Esophagus (tissue), 2 donors: Measurements from ENCODE around the gene GRB10. TPM values are rescaled to one million over a fixed set of nuclear protein-coding genes. Genes with fewer than 3 reads are reported as not detected.

ENCODE experiments used
- H3K27ac ChIP-seq, 2 donors: one replicate each; pipeline ENCODE4 v1.5.1; 2013; ENCODE audit warnings: low read depth in 2 of 2, mild to moderate bottlenecking in 2 of 2, inconsistent platforms in 1 of 2, low read length in 1 of 2, moderate library complexity in 1 of 2
- H3K27me3 ChIP-seq, 2 donors: one replicate each; pipeline ENCODE4 v1.6.1; 2013; ENCODE audit warnings: low read length in 2 of 2, control low read depth in 1 of 2, mild to moderate bottlenecking in 1 of 2; ENCODE audit not compliant: insufficient read depth in 2 of 2, control insufficient read depth in 1 of 2
- H3K36me3 ChIP-seq, 2 donors: one replicate each; pipeline ENCODE4 v1.6.1; 2013; ENCODE audit warnings: low read length in 1 of 2; ENCODE audit not compliant: control insufficient read depth in 2 of 2, insufficient read depth in 2 of 2
- H3K4me1 ChIP-seq, 2 donors: one replicate each; pipeline ENCODE4 v1.6.1; 2013; ENCODE audit warnings: low read length in 1 of 2; ENCODE audit not compliant: control insufficient read depth in 2 of 2, insufficient read depth in 2 of 2
- H3K4me3 ChIP-seq, 2 donors: one replicate each; pipeline ENCODE4 v1.5.1; 2013; ENCODE audit warnings: low read length in 2 of 2, mild to moderate bottlenecking in 2 of 2, low read depth in 1 of 2, moderate library complexity in 1 of 2
- H3K9me3 ChIP-seq, 2 donors: one replicate each; pipeline ENCODE4 v1.6.1; 2013; ENCODE audit warnings: mild to moderate bottlenecking in 2 of 2, low read depth in 1 of 2, low read length in 1 of 2, moderate library complexity in 1 of 2; ENCODE audit not compliant: control insufficient read depth in 2 of 2, insufficient read depth in 1 of 2
- WGBS, 2 donors: extraction: QIAGEN DNeasy Blood & Tissue Kit; methylation state at CpG; one replicate each; pipeline ENCODE4 v1.1.7; 2013; 5-methylcytosine and 5-hydroxymethylcytosine counted together
- polyA plus RNA-seq, 2 donors: library from polyadenylated mRNA; stranded (reverse); fragments of 200-250 nt; gene quantifications; one replicate each; pipeline ENCODE4 v1.2.3, GENCODE V29; 2013
- donor health status: healthy with polysubstance abuse.
- donor health status: Bipolar disorder and iron deficiency.

The GRB10 gene
- polyA plus RNA-seq, 2 donors, result 4.0 to 5.0 TPM

GRCh38 chr7:50612704-50613103, 170.0 kb downstream of the GRB10 start:
- WGBS, 2 donors, result 94 to 96% methylated on average over 5 of the region's 5 CpGs
- Histone ChIP-seq H3K27me3 (no peaks in the 10 kb centered on the region), H3K4me3 (no peak overlapping the region), H3K27ac (no peak overlapping the region), H3K36me3 (peaks cover 0 to 9% of the 10 kb centered on the region in 2 donors), H3K9me3 (no peaks in the 10 kb centered on the region), H3K4me1 (no peaks in the 10 kb centered on the region)

DNA sequence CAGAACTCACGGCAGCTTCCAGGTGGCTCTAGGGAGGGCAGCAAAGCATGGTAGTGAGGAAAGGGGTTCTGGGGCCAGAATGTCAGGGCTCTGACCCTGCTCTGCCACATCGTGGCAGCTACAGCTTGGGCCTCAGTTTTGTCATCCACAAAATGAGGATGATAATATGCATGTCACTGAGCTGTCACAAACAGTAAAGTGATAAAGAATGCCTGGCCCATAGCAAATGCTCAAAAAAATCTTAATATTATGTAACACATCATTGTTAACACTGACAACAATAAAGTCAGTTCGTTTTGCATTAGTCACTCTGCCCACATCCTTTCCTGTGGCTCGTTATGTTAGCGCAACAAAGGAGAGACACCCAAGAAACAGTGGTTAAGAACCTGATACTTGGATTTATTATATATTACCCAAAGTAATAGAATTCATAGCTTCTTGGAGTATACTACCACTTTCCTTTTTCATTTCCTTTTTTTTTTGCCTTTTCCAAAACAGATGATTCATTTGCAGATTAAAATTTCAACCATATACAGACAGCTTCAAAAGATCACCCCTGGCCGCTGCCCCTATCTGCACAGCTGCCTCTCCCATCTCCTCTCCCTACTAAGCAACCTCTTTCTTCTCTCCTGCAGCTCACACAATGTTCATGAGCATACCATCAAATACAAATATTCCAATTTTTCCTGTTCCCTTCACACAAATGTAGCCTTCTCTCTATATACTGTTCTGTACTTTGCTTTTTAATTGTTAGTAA, 172.0 kb downstream of the GRB10 start:
- Histone ChIP-seq H3K9me3 (no peaks in the 10 kb centered on the region), H3K36me3 (peaks cover 0 to 12% of the 10 kb centered on the region in 2 donors), H3K27me3 (no peaks in the 10 kb centered on the region), H3K4me1 (no peaks in the 10 kb centered on the region), H3K4me3 (no peak overlapping the region), H3K27ac (no peak overlapping the region)
- 60 to 62% methylated on average over 6 of the region's 6 CpGs for WGBS, 2 donors

DNA sequence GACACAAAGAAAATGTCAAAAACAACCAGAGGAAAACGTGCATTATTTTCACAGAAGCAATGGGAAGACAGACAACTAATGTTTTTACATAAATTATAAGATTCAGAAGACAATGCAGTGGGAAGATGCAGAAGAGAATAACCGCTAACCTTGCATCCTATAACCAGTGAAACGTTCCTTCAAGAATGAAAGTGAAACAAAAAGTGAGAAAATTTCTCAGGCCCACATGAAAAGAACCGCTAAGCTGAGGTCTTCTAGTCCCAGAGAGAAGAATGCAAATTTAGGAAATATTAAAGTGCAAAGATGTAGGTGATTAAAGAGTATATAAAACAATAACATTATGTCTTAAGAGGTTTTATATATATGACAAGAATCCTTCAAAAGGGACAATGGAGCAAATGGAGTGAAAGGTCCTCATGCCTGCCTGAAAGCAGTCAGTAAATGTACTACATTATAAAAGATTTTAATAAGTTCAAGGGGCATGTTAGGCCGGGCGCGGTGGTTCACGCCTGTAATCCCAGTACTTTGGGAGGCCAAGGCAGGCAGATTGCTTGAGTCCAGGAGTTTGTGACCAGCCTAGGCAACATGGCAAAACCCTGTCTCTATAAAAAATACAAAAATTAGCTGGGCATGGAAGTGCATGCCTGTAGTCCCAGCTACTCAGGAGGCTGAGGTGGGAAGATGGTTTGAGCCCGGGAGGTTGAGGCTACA, 174.3 kb downstream of the GRB10 start:
- H3K27me3 ChIP-seq, result no peaks in the 10 kb centered on the region
- 78 to 83% methylated on average over 9 of the region's 9 CpGs for WGBS, 2 donors
- H3K4me1 ChIP-seq, result no peaks in the 10 kb centered on the region
- no peak overlapping the region for H3K4me3 ChIP-seq
- H3K36me3 ChIP-seq, result peaks cover 0 to 13% of the 10 kb centered on the region in 2 donors
- no peak overlapping the region for H3K27ac ChIP-seq
- H3K9me3 ChIP-seq, result no peaks in the 10 kb centered on the region

- Histone ChIP-seq H3K27me3 (no peaks in the 10 kb centered on the region), H3K36me3 (peaks cover 0 to 13% of the 10 kb centered on the region in 2 donors), H3K4me1 (no peaks in the 10 kb centered on the region), H3K27ac (no peak overlapping the region), H3K9me3 (no peaks in the 10 kb centered on the region), H3K4me3 (no peak overlapping the region)
- WGBS, 2 donors, result 89 to 90% methylated on average over 6 of the region's 6 CpGs
Measured at GRCh38 chr7:50607524-50608125, 175.1 kb downstream of the GRB10 start.

DNA sequence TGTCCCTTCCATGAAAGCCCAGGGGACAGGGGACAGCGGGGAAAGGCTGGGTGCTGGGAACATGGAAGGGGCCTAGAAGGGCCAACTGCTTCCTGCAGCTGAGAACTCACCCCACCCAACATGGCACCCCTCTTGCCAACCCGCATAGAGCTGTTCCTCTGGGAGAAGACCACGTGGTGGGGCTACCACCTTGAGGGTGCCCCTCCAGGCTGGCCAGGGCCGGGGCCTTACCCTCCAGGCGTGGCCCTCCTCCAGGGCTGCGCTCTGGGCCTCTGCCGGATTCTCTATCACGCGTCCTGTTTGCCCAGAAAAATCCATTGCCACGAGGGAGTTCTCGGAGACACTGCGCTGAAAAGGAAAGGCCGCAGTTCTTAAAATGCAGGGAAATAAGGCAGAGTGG, 177.6 kb downstream of the GRB10 start:
- H3K27me3 ChIP-seq, result no peaks in the 10 kb centered on the region
- WGBS, 2 donors, result 93 to 94% methylated on average over 13 of the region's 13 CpGs
- H3K36me3 ChIP-seq, result peaks cover 2 to 11% of the 10 kb centered on the region in 2 donors
- H3K9me3 ChIP-seq, result no peaks in the 10 kb centered on the region
- no peaks in the 10 kb centered on the region for H3K4me1 ChIP-seq
- H3K4me3 ChIP-seq, result no peak overlapping the region
- H3K27ac ChIP-seq, result no peak overlapping the region

- Histone ChIP-seq H3K9me3 (no peaks in the 10 kb centered on the region), H3K27me3 (no peaks in the 10 kb centered on the region), H3K4me1 (no peaks in the 10 kb centered on the region), H3K27ac (no peak overlapping the region), H3K4me3 (no peak overlapping the region), H3K36me3 (peaks cover 2 to 10% of the 10 kb centered on the region in 2 donors)
- 86% methylated on average over 7 of the region's 7 CpGs for WGBS, 2 donors
Measured at GRCh38 chr7:50603287-50603686, 179.4 kb downstream of the GRB10 start.

GRCh38 chr7:50599385-50599784, 183.3 kb downstream of the GRB10 start:
- 89 to 90% methylated on average over 12 of the region's 12 CpGs for WGBS, 2 donors
- H3K36me3 ChIP-seq, result peaks cover 2 to 3% of the 10 kb centered on the region in 2 donors
- H3K4me3 ChIP-seq, result no peak overlapping the region
- no peak overlapping the region for H3K27ac ChIP-seq
- H3K9me3 ChIP-seq, result no peaks in the 10 kb centered on the region
- no peaks in the 10 kb centered on the region for H3K27me3 ChIP-seq
- no peaks in the 10 kb centered on the region for H3K4me1 ChIP-seq

DNA sequence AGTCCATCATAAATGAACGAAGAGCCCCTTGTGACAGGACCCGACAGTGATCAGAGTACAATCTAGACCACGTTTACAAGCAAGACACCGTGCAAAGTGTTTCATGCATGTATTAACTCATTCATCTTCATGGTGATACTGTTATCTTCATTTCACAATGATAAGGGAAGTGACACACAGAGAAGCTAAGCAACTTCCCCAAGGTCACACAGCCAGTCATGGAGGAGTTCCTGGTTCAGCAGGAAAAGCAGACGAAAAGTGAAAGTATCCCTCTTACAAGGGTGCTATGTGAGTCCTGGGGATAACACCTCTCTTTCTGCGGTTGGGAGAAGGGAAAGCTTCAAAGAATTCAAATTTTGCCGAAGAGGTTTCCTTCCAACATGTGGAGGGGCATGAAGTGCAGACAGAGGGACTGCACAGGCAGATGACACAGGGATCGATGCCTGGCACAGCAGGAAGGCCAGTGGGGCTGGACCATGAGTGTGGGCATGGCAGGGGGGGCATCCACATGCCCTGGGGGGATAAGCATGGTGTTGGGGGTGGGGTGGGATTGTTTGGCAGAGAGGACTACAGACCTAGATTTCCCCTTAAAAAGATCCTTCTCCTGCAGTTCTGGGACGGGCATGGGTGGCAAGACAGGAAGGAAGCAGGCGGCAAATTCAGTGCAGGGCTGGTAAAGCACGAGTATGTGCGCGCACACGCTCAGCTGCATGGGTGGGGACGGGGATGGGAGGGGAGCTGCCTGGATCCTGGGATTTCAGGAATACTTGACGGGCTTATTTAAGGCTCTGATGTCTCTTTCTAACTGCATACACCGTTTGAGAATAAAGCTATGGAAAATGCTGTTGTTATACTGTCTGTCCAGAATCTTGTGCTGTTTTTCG, 184.0 kb downstream of the GRB10 start:
- H3K27ac ChIP-seq, result no peak overlapping the region
- no peaks in the 10 kb centered on the region for H3K27me3 ChIP-seq
- 86 to 87% methylated on average over 18 of the region's 18 CpGs for WGBS, 2 donors
- no peaks in the 10 kb centered on the region for H3K4me1 ChIP-seq
- H3K36me3 ChIP-seq, result peaks cover 0 to 2% of the 10 kb centered on the region in 2 donors
- no peaks in the 10 kb centered on the region for H3K9me3 ChIP-seq
- H3K4me3 ChIP-seq, result no peak overlapping the region

DNA sequence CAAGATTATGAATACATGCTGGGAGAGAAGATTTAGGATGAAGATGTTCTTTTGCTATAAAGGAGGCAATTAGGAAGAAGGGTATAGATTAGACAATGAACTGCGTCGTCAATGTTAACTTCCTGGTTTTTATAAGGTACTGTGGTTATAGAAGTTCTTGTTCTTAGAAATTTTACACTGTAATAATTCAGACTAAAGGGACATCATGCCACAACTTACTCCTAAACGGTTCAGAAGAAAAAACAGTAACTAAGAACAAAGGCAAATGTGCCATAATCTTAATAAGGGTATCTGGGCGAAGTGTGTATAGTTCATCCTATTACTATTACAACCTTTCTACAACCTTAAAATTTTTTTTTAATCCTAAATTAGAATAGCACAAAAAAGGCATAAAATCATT, 186.2 kb downstream of the GRB10 start:
- H3K4me1 ChIP-seq, result peaks cover 0 to 2% of the 10 kb centered on the region in 2 donors
- H3K27me3 ChIP-seq, result no peaks in the 10 kb centered on the region
- WGBS, 2 donors, result 82 to 86% methylated on average over 4 of the region's 4 CpGs
- no peak overlapping the region for H3K27ac ChIP-seq
- H3K36me3 ChIP-seq, result peaks cover 5 to 7% of the 10 kb centered on the region in 2 donors
- no peak overlapping the region for H3K4me3 ChIP-seq
- H3K9me3 ChIP-seq, result peaks cover 0 to 3% of the 10 kb centered on the region in 2 donors
